ENCODE measurements around the gene SPDYE4.
"Not testable (repeated sequence)": the region's sequence is repeated elsewhere in the genome, so short reads cannot be mapped to it uniquely, and the experiment has no call there.

- TF ChIP-seq CTCF (IDR thresholded peaks at IDR 0.05; ENCODE audit: low read depth, low read length); POLR2A (IDR thresholded peaks at IDR 0.05; ENCODE audit: extremely low read depth, insufficient read length); MAX (IDR thresholded peaks at IDR 0.05; ENCODE audit: low read depth, low read length): not testable (repeated sequence)
Observed at GRCh38 chr17:8805396-8805795, 47.0 kb upstream of the SPDYE4 start.
